Cortex of kidney (tissue), 1 donor: ENCODE results near the gene RNASE1.
"Not testable (repeated sequence)": the region's sequence is repeated elsewhere in the genome, so short reads cannot be mapped to it uniquely, and the experiment has no call there.

Source experiments
- DNase-seq: peaks from one replicate; lab custom pipeline; 2025; lab: John Stamatoyannopoulos, UW

Gene RNASE1

DNA sequence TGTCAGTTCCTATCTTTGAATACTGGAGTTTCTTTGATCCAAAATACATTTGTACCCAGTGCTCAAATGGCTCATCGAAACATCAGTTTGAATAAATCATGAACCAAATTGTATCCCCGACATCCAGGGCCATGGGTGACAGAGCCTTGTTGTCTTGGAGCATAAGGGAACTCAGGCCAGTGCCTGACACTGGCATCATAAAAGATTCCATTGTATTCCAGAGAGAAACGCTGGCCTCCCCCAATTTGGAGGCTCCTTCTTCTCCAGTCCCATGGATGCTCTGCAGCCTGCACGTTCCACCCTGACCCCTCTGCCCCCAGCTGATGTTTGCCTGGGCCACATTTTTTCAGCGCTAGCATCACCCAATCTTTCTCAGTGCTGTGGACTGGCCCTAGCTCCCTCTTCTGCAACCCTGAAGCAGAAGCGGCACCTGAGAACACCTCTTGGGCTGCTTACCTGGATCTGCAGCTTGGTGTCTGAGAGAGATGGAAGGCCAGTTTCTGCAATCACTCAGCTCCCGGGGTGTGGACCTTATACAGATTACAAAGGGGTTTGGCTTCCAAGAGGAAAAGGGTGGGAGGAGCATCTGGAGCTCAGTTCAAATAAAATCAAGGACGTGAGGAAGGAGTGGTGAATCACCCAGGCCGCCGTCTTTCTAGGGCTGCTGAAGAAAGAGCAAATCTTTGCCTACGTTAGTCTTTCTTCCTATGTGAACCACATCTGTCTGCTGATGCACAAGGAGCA is at the start of gene RNASE1:
Gene RNASE1 (minus strand): TSS at position 504 of the 744 bp plus-strand sequence. CDS start 776 bp downstream, outside the sequence.
- no peak for DNase-seq

DNA sequence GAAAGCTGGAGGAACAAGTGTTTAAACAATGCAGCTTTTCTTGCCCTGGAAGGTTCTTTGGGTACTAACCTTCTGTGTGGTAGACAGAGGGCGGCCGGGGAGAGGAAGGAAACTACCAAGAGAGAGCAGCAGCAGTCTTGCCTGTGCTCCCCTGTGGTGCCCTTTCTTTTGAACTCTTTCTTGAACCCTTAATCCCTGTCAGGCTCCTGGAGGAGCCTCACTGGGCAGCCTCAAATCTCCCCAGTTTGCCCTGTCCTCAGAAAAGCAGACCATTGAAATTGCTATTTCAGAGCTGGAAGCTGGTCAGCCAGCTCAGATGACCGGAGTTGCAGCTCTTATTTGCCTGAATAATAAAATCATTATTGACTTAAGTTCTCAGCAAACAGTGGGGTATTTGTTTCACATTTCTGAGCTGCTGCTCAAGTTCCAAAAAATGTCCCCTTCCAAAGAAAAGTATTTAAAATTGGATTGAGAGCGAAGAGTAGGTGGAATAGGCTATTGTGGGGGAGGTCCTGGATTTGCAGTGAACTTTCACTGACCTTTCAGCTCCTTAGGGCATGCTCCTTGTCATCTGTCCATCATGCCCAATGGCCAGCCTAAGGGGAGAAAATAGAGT is 46.4 kb upstream of the RNASE1 start:
- DNase-seq: no peak

DNA sequence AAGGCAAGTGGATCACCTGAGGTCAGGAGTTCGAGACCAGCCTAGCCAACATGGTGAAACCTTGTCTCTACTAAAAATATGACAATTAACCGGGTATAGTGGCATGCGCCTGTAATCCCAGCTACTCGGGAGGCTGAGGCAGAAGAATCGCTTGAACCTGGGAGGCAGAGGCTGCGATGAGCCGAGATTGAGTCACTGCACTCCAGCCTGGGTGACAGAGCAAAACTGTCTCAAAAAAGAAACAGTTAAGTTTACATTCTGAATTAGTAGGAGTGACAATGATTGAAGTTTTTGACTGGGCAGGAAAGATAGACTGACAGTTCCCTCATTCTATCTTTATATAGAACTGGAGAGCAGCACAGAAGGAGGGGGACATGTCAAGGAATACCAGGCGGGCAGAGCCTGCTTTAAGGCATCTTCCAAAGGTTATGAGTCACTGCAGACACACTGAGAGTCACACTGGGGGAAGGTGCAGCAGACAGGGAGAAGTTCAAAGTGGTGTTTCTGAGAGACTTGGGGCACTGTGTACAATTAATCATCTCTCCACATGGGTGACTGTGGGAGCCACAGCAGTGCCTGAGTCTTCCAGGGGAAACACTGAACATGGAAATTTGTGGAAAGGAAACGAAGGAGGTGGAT is 45.8 kb upstream of the RNASE1 start:
- DNase-seq: no peak

DNA sequence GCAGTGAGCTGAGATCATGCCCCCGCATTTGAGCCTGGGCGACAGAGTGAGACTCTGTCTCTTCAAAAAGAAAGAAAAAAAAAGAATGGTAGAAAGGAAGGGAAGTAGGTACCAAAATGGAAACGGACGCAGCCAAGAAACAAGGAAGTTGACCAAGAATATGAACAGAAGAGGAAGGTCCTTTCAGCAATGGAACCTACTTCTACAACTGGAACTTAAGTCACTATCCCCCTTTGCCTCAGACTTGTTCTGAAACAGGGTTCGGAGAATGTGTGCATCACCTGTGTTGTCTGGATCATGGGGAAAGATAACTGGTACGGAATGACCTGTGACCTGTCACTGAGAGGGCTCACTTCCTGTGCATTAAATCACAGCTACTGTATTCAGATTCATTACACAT is 43.9 kb upstream of the RNASE1 start:
- no peak for DNase-seq

DNA sequence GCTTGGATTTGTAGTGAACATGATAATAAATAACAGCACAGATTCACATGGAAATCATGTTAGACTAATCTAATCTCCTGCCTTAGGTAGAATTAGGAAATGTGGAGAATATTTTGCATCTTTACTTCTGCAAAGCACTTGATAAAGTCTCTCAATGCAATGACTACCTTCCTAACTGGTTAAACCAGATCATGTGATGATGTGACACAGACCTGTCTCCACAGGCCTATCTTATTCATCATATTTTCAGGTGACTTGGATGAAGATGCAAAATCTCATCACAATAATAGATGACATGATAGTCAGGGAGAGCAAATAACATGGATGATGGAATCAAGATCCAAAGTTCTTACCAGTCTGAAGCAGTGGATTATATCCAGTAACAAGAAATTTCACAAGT is 38.5 kb upstream of the RNASE1 start:
- no peak for DNase-seq

DNA sequence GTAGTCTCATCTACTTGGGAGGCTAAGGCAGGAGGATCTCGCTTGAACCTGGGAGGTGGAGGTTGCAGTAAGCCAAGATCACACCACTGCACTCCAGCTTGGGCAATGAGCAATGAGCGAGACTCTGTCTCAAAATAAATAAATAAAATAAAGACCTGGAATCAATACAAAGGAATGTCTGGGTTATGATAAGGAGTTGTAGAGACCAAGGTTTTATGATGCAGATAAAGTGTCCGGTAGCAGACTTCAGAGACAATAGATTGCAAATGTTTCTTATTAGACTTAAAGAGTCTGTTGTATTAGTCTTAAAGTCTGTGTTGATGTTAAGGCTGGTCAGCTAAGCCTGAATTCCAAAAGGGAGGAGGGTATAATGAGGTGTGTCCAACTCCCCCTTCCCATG is 35.2 kb upstream of the RNASE1 start:
- no peak for DNase-seq

GRCh38 chr14:20836668-20837338 is 34.2 kb upstream of the RNASE1 start:
- no peak for DNase-seq

DNA sequence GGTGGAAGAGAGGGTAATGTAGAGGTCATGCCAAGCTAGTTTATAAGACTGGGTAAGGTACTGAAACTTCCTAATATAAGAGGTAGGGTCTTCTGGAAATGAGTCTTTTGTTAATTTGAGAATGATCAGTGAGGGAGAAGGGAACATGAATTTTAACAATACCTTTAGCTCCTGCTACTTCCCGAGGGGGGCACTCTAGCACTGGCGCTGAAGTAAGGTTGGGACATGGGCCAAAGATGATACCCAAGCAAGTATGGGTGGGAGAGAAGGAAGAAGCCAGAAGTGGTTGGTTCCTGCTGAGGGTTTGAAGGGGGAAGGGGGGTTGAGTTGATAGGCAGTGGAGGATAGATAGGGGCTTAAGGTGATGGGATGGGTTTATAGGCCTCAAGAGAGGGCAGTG is 32.3 kb upstream of the RNASE1 start:
- DNase-seq: no peak

- no peak for DNase-seq
These were observed 28.2 kb upstream of the RNASE1 start for GRCh38 chr14:20830831-20831230.

- DNase-seq: not testable (repeated sequence)
These were observed 25.5 kb upstream of the RNASE1 start for GRCh38 chr14:20828024-20828694.

DNA sequence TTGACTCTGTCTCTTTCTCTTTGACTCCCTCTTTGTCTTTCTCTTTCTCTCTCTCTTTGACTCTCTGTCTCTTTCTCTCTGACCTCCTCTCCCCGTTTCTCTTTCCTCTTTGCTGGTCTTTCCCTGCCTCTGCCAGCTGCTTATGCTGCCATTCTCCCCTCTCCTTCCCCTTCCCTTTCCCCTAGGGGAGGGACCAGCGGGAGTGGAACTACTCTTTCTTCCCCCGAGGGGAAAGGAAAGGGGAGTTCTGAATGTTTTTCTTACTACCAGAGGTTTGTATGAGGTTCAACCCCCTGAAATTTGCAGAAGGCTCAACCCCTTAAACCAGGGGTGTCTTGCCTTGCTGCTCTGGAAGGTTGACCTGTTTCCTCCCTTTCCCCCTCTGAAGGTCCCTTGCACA is 24.7 kb upstream of the RNASE1 start:
- no peak for DNase-seq

DNA sequence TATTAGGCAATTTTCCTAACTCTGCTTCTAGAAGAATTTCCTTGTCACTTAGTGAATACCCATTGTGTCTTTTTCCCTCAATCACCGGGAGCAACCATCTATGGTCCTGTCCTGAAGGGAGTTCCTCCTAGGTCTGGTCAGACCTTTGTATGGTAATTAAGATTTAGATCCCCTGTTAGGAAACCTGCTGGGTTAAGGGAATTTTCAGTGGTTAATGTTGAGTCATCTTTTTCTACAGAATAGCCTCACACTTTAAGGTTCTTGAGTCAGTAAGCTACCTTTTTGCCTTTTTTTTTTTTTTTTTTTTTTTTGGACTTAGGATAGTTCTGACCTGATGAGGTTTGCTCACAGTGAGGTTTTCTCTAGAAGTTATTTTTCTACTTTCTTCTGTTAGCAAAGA is 24.0 kb upstream of the RNASE1 start:
- not testable (repeated sequence) for DNase-seq

GRCh38 chr14:20823859-20824258 is 21.2 kb upstream of the RNASE1 start:
- DNase-seq: no peak

GRCh38 chr14:20821521-20822108 is 19.0 kb upstream of the RNASE1 start:
- DNase-seq: not testable (repeated sequence)

GRCh38 chr14:20820063-20820904 is 17.6 kb upstream of the RNASE1 start:
- DNase-seq: no peak

DNA sequence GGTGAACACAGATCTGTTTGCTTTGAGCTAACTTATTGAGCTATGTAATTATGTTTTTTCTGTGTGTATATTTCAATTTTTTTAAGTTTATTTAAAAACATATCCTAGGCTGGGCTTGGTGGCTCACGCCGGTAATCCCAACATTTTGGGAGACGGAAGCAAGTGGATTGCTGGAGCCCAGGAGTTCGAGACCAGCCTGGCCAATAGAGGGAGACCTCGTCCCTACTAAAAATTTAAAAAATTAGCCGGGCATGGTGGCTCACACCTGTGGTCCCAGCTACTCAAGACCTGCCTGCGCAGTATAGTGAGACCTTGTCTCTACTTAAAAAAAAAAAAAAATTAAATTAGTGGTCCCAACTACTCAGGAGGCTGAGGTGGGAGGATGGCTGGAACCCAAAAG is 16.2 kb upstream of the RNASE1 start:
- DNase-seq: no peak

DNA sequence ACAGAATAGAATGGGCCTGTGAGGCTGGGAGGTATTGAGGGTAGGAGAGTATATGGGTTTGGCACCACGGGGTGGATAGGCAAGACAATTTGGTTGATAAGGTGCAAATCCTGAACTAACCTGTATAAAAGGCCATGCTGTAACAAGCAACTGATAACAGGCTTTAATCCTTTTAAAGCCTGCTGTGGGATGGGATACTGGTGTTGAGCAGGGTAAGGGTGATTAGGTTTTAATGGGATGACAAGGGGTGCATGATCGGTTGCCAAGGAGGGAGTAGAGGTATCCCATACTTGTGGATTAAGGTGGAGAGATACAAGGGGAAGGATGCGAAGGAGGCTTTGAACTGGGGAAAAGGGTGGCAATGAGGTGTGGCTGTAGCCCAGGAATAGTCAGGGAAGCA is 13.3 kb upstream of the RNASE1 start:
- DNase-seq: not testable (repeated sequence)

DNA sequence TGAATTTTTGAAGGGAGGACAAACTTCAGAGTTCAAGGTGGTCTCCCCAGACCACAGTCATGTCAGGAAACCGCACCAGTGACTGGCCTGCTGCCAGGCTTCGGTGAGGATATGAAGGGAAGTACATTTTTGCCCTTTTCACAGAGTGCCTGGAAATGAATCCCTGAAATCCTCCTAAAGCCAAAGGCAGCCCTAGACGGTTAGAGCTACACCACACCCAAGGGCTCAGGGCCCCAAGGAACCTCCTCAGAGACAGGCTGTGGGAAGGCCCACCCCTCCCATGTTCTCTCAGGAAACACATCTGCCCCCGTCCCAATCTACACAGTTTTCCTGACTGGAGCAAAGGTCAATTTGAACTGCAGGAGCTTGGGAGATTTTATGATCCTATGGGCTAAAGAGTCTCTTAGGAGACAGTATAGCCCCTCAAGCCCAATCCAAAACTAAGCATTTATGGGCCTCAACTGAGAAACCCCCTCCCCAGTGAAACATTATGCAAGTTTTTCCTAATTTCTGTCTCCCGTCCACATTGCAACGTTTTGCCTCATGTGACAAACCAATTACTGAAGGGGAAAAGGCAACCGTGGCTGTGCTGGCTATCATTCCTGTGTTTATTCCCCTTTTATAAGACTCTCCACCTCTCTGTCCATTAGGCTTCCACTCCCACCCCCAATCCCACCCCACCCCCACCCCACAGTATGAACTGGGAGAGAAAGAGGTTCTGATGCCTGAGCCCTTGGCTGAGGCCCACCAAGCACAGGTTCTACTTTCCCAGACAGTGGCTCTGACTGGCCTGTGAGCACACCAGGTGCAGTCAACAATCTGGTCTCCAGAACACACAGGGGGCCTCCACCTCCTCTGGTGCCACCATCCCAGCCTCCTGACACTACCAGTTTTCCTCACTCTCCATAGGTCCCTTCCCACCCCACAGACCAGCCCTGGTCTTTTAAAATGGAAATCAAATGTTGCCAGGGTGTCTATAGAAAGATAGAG is 9.6 kb upstream of the RNASE1 start:
- no peak for DNase-seq

GRCh38 chr14:20809917-20810316 is 7.3 kb upstream of the RNASE1 start:
- no peak for DNase-seq

DNA sequence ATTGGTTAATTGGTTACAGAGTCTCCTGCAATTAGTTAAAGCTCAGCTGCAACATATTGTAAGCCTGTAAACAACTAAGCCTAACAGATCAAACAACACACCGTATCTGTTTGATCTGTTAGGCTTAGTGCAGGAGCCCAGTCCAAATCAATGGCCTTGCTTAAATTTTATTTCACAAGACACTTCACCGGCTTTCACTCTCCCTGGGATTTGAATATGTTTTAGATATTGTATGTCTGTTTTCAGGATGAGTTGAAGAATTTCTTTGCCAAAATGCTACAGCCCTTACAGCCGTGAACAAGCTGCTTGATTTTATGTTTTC is 5.5 kb upstream of the RNASE1 start:
- DNase-seq: no peak
